Testis (tissue), 2 donors: ENCODE measurements around the gene CERK.
"Not testable (repeated sequence)": the region's sequence is repeated elsewhere in the genome, so short reads cannot be mapped to it uniquely, and the experiment has no call there.

Source experiments
- POLR2A ChIP-seq: fragments of 450-650 bp; IDR thresholded peaks from one replicate; pipeline ENCODE4 v1.6.1; 2017; ENCODE audit warnings: antibody characterized with exemption, mild to moderate bottlenecking, moderate library complexity
- TF ChIP-seq, protein P1 (sequence below), 3 experiments: fragments of 450-650 bp in 2 of 3; fragments of 200-600 bp in 1 of 3; sonication (generic) in 1 of 3; IDR thresholded peaks; one replicate each; pipeline ENCODE4 v1.5.1; 2016 to 2019; ENCODE audit warnings: antibody characterized with exemption in 3 of 3, mild to moderate bottlenecking in 2 of 3, moderate library complexity in 1 of 3

DNA sequence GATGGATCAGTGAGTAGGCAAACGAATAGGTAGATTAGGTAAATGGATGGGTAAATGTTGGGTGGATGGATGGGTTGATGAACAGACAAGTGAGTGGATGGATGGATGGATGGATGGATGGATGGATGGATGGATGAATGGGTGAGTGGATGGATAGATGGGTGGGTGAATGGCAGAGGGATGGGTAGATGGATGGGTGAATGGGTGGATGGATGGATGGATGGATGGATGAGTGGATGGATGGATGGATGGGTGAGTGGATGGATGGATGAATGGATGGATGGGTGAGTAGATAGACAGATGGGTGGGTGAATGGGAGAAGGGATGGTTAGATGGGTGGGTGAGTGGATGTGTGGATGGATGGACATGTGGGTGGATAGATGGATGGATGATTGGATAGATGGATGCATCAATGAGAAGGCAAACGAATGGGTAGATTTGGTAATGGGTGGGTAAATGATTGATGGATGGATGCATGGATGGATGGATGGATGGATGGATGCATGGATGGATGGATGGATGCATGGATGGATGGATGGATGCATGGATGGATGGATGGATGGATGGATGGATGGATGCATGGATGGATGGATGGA, 89.7 kb downstream of the CERK start:
- TF ChIP-seq, protein P1, sequence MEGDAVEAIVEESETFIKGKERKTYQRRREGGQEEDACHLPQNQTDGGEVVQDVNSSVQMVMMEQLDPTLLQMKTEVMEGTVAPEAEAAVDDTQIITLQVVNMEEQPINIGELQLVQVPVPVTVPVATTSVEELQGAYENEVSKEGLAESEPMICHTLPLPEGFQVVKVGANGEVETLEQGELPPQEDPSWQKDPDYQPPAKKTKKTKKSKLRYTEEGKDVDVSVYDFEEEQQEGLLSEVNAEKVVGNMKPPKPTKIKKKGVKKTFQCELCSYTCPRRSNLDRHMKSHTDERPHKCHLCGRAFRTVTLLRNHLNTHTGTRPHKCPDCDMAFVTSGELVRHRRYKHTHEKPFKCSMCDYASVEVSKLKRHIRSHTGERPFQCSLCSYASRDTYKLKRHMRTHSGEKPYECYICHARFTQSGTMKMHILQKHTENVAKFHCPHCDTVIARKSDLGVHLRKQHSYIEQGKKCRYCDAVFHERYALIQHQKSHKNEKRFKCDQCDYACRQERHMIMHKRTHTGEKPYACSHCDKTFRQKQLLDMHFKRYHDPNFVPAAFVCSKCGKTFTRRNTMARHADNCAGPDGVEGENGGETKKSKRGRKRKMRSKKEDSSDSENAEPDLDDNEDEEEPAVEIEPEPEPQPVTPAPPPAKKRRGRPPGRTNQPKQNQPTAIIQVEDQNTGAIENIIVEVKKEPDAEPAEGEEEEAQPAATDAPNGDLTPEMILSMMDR (IDR thresholded peaks at IDR 0.05), result not testable (repeated sequence)
- TF ChIP-seq POLR2A, result not testable (repeated sequence)
